Stimulated activated CD4-positive, alpha-beta T cell treated with anti-CD3 and anti-CD28 coated beads, Interleukin-1b, Interleukin-23, amount 100 ng/mL, for 1 hour (primary cell): ENCODE data around the gene ETDC.

Experiments used
- DNase-seq, 2 donors: peaks; one replicate each; pipeline ENCODE4 v3.0.0-alpha.2; 2020; ENCODE audit warnings: low read depth in 2 of 2

ETDC gene

GRCh38 chrX:135346975-135347374, 37.7 kb downstream of the ETDC start:
- DNase-seq, result no peak

- DNase-seq, result no peak
Observed at GRCh38 chrX:135347381-135348016, 38.2 kb downstream of the ETDC start.

- no peak for DNase-seq
Observed at GRCh38 chrX:135354288-135354687, 45.0 kb downstream of the ETDC start.
